ENCODE measurements around the gene MSX1. TPM values are rescaled to one million over a fixed set of nuclear protein-coding genes. Genes with fewer than 3 reads are reported as not detected.
A peak's percentile ranks its signal among the peaks of the same experiment; 100 is the strongest.

Gene MSX1
- total and polyA plus RNA-seq, 9 donors = 2.2 to 4.5 (median 4.0) TPM

DNA sequence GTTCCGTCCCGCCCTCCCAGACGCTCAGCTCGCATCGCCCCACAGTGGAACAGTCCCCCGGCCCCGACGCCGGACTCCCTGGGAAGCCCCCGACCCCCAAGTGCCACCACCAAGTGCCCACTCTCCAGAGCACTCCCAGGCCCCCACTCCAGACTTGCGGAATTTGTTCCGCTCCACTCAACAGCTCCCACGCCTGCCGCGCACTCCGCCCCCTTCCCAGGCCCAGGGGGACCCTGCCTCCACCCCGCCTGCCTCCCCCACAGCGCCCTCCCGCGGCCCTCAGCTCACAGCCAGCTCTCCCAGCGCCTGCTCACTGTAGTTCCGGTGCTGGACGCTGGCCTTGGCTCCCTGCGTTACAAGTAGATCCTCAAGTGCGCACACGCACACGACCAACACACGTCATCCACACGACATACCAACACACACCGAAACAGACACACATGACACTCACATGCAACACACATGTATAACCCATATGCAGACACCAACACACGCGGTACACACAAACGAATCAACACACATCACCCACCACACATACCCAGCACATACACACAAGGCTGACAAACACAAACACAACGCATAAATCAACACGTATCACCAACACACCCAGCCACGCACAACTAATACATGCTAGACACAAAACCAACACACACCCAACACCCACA, 8.0 kb downstream of the MSX1 start:
- TF ChIP-seq, protein P1, sequence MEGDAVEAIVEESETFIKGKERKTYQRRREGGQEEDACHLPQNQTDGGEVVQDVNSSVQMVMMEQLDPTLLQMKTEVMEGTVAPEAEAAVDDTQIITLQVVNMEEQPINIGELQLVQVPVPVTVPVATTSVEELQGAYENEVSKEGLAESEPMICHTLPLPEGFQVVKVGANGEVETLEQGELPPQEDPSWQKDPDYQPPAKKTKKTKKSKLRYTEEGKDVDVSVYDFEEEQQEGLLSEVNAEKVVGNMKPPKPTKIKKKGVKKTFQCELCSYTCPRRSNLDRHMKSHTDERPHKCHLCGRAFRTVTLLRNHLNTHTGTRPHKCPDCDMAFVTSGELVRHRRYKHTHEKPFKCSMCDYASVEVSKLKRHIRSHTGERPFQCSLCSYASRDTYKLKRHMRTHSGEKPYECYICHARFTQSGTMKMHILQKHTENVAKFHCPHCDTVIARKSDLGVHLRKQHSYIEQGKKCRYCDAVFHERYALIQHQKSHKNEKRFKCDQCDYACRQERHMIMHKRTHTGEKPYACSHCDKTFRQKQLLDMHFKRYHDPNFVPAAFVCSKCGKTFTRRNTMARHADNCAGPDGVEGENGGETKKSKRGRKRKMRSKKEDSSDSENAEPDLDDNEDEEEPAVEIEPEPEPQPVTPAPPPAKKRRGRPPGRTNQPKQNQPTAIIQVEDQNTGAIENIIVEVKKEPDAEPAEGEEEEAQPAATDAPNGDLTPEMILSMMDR (IDR thresholded peaks at IDR 0.05) = no peak
- TF ChIP-seq POLR2A (IDR thresholded peaks at IDR 0.05) = no peak
- no peak for TF ChIP-seq EP300 (IDR thresholded peaks at IDR 0.05)
- WGBS, 3 donors = 11 to 16% (median 15%) methylated on average over 36 of the region's 36 CpGs
- peaks cover 9% of the 10 kb centered on the region for H3K27me3 ChIP-seq
- DNase-seq = peak in 2 of 5 donors; percentile 35 to 78
- no peak overlapping the region for H3K4me3 ChIP-seq
- intact Hi-C loops (cut with DNase I) = no loop called here
- no peak overlapping the region for H3K27ac ChIP-seq
- no peaks in the 10 kb centered on the region for H3K9me3 ChIP-seq
- peaks cover 7% of the 10 kb centered on the region for H3K4me1 ChIP-seq (ENCODE audit: insufficient read depth)
- H3K36me3 ChIP-seq = no peaks in the 10 kb centered on the region

DNA sequence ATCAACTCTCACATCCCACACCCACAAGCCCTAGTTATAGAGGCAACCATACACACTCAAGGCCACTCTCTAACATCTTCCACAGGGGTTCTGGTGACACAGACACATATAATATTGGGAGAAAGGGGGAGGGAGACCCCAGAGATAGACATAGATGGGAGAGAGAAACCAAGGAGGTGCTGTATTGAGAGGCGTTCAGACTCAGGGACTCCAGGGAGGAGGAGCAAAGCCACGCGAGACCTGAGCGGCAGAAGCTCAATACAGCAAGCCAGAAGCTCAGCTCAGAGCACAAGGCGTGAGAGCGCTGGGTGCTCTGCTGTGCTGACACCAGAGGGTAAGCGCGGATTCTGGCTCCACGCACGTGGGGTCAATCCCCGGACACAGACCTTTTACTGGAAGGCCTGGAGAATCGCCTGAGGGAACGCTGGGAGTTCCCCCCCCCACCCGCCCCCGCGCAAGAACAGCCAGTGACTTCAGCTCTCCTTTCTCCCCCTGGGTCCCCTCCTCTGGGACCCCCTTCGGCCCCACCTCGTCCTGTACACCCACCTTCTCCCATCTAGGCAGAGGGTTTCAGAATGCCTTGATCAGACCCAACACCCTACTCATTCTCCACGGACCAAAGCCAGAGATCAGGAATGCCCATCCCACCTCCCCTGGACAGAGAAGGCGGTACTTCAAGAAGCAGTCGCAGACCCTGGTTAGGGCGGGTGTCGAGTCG, 8.7 kb downstream of the MSX1 start:
- Histone ChIP-seq H3K27me3 (peaks cover 9% of the 10 kb centered on the region), H3K27ac (no peak overlapping the region), H3K4me1 (ENCODE audit: insufficient read depth) (peaks cover 7% of the 10 kb centered on the region), H3K9me3 (no peaks in the 10 kb centered on the region), H3K4me3 (no peak overlapping the region), H3K36me3 (no peaks in the 10 kb centered on the region)
- no peak for DNase-seq
- 11 to 21% (median 13%) methylated on average over 24 of the region's 24 CpGs for WGBS, 3 donors
- TF ChIP-seq POLR2A (IDR thresholded peaks at IDR 0.05) (no peak), EP300 (IDR thresholded peaks at IDR 0.05) (no peak)
- TF ChIP-seq, protein P1 (IDR thresholded peaks at IDR 0.05) = no peak
- intact Hi-C loops (cut with DNase I) = no loop called here

DNA sequence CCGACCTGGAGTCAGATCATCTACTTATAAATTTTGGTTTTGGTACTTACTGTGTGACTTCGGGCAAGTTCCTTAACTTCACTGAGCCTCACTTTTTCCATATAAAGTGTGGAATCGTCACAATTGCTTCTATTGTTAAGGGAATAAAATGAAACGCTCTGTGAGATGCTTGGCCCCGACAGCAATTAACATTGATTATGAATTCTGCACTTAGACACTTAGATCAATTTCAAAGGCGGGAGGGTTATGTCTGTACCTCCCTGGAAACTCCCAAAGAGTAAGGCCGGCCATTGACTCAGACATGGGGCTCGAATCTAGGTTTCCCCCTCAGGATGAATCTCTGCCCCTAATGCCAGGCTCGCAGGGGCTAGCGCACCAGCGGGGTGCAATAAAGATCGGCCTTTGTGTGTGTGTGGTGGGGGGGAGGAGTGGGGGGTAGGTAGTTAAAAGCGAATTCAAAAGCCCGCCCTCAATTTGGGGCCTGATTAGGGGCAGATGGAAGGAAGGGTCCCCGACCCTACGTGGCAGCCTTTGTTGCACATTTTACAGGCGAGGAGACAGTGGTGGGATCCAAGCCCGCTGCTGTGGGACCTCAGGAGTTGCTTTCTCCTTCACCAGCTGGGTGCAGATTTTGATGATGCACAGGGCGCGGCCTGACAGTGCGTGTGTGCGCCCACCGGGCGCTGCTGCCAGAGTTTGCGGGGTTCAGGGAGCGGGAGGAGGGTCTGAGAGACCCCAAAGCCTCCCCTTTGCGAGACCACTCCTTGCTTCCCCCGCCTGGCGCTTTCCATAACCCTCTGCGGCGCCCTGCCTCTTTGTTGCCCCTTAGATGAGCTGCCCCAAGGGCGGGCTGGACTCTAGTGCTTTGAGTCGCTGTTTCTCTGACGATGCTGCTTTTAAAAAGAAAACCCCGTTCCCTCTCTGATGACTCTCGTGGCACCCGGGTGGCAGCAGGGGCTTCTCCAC, 9.6 kb downstream of the MSX1 start:
- no peak overlapping the region for H3K27ac ChIP-seq
- 11 to 22% (median 15%) methylated on average over 37 of the region's 37 CpGs for whole genome bisulfite sequencing, 3 donors
- intact Hi-C loops (cut with DNase I) = no loop called here
- no peak overlapping the region for H3K4me3 ChIP-seq
- TF ChIP-seq, protein P1 (IDR thresholded peaks at IDR 0.05) = no peak
- TF ChIP-seq EP300 (IDR thresholded peaks at IDR 0.05) (no peak), POLR2A (IDR thresholded peaks at IDR 0.05) (no peak)
- no peaks in the 10 kb centered on the region for H3K9me3 ChIP-seq
- H3K36me3 ChIP-seq = no peaks in the 10 kb centered on the region
- DNase-seq = no peak
- H3K4me1 ChIP-seq (ENCODE audit: insufficient read depth) = peaks cover 7% of the 10 kb centered on the region
- H3K27me3 ChIP-seq = peaks cover 9% of the 10 kb centered on the region

All from ovary (tissue), 9 donors.